Measurements from ENCODE around the gene NCBP3. TPM values are rescaled to one million over a fixed set of nuclear protein-coding genes. Genes with fewer than 3 reads are reported as not detected.
A peak's percentile ranks its signal among the peaks of the same experiment; 100 is the strongest.
"Not testable (repeated sequence)": the region's sequence is repeated elsewhere in the genome, so short reads cannot be mapped to it uniquely, and the experiment has no call there.

The NCBP3 gene
- total and polyA plus RNA-seq, 4 donors: 23.8 to 63.2 (median 44.2) TPM

DNA sequence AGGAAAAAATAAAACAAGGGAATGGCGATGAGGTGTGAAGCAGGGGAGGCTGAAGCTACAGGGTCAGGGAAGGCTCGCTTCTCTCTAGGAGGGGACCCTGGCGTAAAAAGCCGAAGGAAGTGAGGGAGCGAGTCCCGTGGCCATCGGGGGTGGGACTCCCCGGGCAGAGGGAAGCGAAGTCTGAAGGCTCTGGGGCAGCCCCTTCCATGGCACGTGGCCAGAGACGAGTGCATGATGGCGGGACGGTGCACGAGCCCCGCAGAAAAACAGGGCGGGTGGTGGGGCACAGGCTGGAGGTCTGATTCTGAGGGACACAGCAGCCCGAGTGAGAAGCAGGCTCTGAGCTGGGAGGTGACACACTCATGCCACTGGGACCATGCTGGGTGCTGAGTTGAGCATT is 21.1 kb upstream of the NCBP3 start:
- H3K4me3 ChIP-seq (ENCODE audit: low read depth, low read length): no peak overlapping the region
- no peaks in the 10 kb centered on the region for H3K27me3 ChIP-seq (ENCODE audit: control insufficient read depth, insufficient read depth, low read length)
- peaks cover 56% of the 10 kb centered on the region for H3K36me3 ChIP-seq (ENCODE audit: control insufficient read depth, insufficient read depth, low read length)
- WGBS (ENCODE audit: insufficient coverage): 73% methylated on average over 17 of the region's 17 CpGs
- peaks cover 4% of the 10 kb centered on the region for H3K4me1 ChIP-seq (ENCODE audit: control insufficient read depth, insufficient read depth, low read length)
- no peak overlapping the region for H3K27ac ChIP-seq (ENCODE audit: low read depth, low read length)
- no peaks in the 10 kb centered on the region for H3K9me3 ChIP-seq (ENCODE audit: control insufficient read depth, insufficient read depth, low read length)
- no peak for DNase-seq (ENCODE audit: low read depth in 4 of 6, low spot score in 6 of 6)

- Histone ChIP-seq H3K4me3 (ENCODE audit: low read depth, low read length) (no peak overlapping the region), H3K27ac (ENCODE audit: low read depth, low read length) (no peak overlapping the region), H3K9me3 (ENCODE audit: control insufficient read depth, insufficient read depth, low read length) (no peaks in the 10 kb centered on the region), H3K27me3 (ENCODE audit: control insufficient read depth, insufficient read depth, low read length) (no peaks in the 10 kb centered on the region), H3K4me1 (ENCODE audit: control insufficient read depth, insufficient read depth, low read length) (peaks cover 4% of the 10 kb centered on the region), H3K36me3 (ENCODE audit: control insufficient read depth, insufficient read depth, low read length) (peaks cover 58% of the 10 kb centered on the region)
- WGBS (ENCODE audit: insufficient coverage): 74% methylated on average over 21 of the region's 21 CpGs
- DNase-seq (ENCODE audit: low read depth in 4 of 6, low spot score in 6 of 6): peak in 2 of 6 donors; percentile 24 to 65
Observed at GRCh38 chr17:3866276-3866675, 20.2 kb upstream of the NCBP3 start.

DNA sequence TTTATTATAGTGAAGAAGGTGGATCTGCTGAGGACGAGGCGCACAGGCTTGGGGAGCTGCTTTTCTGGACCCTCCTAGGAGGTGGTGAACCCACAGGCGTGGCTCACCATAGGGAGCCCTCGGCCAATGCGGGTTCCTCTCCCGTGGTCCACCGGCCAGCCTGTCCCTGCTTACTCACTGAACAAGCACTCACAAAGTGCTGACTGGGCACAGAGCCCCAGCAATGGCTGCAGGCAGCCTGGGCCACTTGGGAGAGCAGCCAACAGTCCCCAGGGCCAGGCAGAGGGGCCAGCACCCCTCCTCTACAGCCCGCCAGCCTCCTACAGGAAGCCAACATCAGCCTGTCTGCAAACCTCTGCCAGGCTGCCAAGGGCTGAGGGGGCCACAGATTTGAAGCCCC is 19.1 kb upstream of the NCBP3 start:
- peaks cover 4% of the 10 kb centered on the region for H3K4me1 ChIP-seq (ENCODE audit: control insufficient read depth, insufficient read depth, low read length)

GRCh38 chr17:3864534-3864933 is 18.5 kb upstream of the NCBP3 start:
- Histone ChIP-seq H3K27ac (ENCODE audit: low read depth, low read length) (no peak overlapping the region), H3K27me3 (ENCODE audit: control insufficient read depth, insufficient read depth, low read length) (no peaks in the 10 kb centered on the region), H3K4me3 (ENCODE audit: low read depth, low read length) (no peak overlapping the region), H3K9me3 (ENCODE audit: control insufficient read depth, insufficient read depth, low read length) (no peaks in the 10 kb centered on the region), H3K4me1 (ENCODE audit: control insufficient read depth, insufficient read depth, low read length) (peaks cover 4% of the 10 kb centered on the region), H3K36me3 (ENCODE audit: control insufficient read depth, insufficient read depth, low read length) (peaks cover 59% of the 10 kb centered on the region)
- WGBS (ENCODE audit: insufficient coverage): 85% methylated on average over 10 of the region's 10 CpGs
- no peak for DNase-seq (ENCODE audit: low read depth in 4 of 6, low spot score in 6 of 6)

More for the DNA sequence above, 19.1 kb upstream of the NCBP3 start:
- peaks cover 61% of the 10 kb centered on the region for H3K36me3 ChIP-seq (ENCODE audit: control insufficient read depth, insufficient read depth, low read length)
- no peaks in the 10 kb centered on the region for H3K9me3 ChIP-seq (ENCODE audit: control insufficient read depth, insufficient read depth, low read length)
- no peak overlapping the region for H3K4me3 ChIP-seq (ENCODE audit: low read depth, low read length)
- WGBS (ENCODE audit: insufficient coverage): 51% methylated on average over 7 of the region's 8 CpGs
- H3K27ac ChIP-seq (ENCODE audit: low read depth, low read length): no peak overlapping the region
- H3K27me3 ChIP-seq (ENCODE audit: control insufficient read depth, insufficient read depth, low read length): no peaks in the 10 kb centered on the region
- DNase-seq (ENCODE audit: low read depth in 4 of 6, low spot score in 6 of 6): peak in 1 of 6 donors; percentile 56

- Histone ChIP-seq H3K4me1 (ENCODE audit: control insufficient read depth, insufficient read depth, low read length) (peaks cover 4% of the 10 kb centered on the region), H3K9me3 (ENCODE audit: control insufficient read depth, insufficient read depth, low read length) (no peaks in the 10 kb centered on the region), H3K27ac (ENCODE audit: low read depth, low read length) (no peak overlapping the region), H3K27me3 (ENCODE audit: control insufficient read depth, insufficient read depth, low read length) (no peaks in the 10 kb centered on the region), H3K4me3 (ENCODE audit: low read depth, low read length) (no peak overlapping the region), H3K36me3 (ENCODE audit: control insufficient read depth, insufficient read depth, low read length) (peaks cover 42% of the 10 kb centered on the region)
- no peak for DNase-seq (ENCODE audit: low read depth in 4 of 6, low spot score in 6 of 6)
- WGBS (ENCODE audit: insufficient coverage): 79% methylated on average over 22 of the region's 28 CpGs
Observed at GRCh38 chr17:3861761-3862681, 16.0 kb upstream of the NCBP3 start.

DNA sequence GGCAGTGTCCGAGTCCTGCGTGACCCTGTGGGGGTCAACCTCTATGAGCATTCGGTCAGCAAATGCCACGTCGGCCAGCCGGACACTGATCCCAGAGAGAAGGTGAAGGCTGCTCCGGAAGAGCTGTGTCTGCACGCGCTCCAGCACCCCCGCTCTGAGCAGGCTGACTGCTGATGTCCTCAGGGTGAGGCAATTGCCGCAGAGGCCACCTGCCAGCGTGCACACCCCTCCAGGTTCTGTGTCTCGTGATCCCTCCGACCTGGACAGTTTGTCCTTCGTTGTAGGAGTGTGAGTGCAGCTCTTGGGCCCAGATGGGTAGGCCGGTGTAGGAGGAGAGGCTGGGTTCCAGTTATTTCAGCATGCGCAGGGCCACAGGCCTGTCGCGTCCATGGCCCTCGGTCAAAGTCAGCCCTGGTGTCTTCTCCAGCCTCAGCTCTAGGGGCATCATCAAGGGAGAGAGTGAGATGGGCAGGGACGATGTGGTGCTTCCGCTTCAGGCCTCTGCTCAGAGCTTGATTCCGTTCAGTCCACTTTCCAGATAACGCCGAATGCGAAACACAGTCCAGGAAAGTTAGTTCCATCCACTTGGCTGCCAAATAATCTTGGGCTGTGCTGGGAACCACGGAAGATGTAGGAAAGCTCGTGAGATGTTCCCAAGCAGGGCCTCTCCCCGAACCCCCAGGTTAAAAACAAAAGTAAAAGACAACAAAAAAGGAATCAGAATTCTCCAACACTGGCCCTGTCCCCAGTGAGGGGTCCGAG is 15.1 kb upstream of the NCBP3 start:
- Histone ChIP-seq H3K27ac (ENCODE audit: low read depth, low read length) (no peak overlapping the region), H3K36me3 (ENCODE audit: control insufficient read depth, insufficient read depth, low read length) (peaks cover 39% of the 10 kb centered on the region), H3K4me1 (ENCODE audit: control insufficient read depth, insufficient read depth, low read length) (peaks cover 4% of the 10 kb centered on the region), H3K27me3 (ENCODE audit: control insufficient read depth, insufficient read depth, low read length) (no peaks in the 10 kb centered on the region), H3K4me3 (ENCODE audit: low read depth, low read length) (no peak overlapping the region), H3K9me3 (ENCODE audit: control insufficient read depth, insufficient read depth, low read length) (no peaks in the 10 kb centered on the region)
- WGBS (ENCODE audit: insufficient coverage): 95% methylated on average over 30 of the region's 30 CpGs
- DNase-seq (ENCODE audit: low read depth in 4 of 6, low spot score in 6 of 6): no peak

DNA sequence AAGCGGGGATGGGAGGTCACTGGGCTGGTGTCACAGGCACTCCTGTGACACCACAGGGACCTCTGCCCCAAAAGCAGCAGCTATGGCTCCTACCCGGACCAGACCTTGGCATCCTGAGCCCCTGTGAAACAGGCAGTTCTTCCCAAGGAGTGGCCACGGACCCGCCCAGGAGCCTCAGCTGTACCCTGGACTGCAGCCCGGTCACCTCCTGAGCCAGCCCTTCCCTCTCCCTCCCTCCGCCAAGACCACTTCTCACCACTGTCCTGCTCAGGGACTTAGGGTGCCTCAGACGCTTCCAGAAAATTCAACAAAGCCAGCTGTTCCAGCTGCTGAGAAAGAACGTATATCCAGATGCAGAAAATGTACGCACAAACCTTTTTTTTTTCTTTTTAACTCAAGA is 13.9 kb upstream of the NCBP3 start:
- no peak overlapping the region for H3K4me3 ChIP-seq (ENCODE audit: low read depth, low read length)
- H3K9me3 ChIP-seq (ENCODE audit: control insufficient read depth, insufficient read depth, low read length): no peaks in the 10 kb centered on the region
- no peak for DNase-seq (ENCODE audit: low read depth in 4 of 6, low spot score in 6 of 6)
- no peak overlapping the region for H3K27ac ChIP-seq (ENCODE audit: low read depth, low read length)
- no peaks in the 10 kb centered on the region for H3K27me3 ChIP-seq (ENCODE audit: control insufficient read depth, insufficient read depth, low read length)
- 72% methylated on average over 7 of the region's 9 CpGs for WGBS (ENCODE audit: insufficient coverage)
- peaks cover 28% of the 10 kb centered on the region for H3K36me3 ChIP-seq (ENCODE audit: control insufficient read depth, insufficient read depth, low read length)
- peaks cover 3% of the 10 kb centered on the region for H3K4me1 ChIP-seq (ENCODE audit: control insufficient read depth, insufficient read depth, low read length)

DNA sequence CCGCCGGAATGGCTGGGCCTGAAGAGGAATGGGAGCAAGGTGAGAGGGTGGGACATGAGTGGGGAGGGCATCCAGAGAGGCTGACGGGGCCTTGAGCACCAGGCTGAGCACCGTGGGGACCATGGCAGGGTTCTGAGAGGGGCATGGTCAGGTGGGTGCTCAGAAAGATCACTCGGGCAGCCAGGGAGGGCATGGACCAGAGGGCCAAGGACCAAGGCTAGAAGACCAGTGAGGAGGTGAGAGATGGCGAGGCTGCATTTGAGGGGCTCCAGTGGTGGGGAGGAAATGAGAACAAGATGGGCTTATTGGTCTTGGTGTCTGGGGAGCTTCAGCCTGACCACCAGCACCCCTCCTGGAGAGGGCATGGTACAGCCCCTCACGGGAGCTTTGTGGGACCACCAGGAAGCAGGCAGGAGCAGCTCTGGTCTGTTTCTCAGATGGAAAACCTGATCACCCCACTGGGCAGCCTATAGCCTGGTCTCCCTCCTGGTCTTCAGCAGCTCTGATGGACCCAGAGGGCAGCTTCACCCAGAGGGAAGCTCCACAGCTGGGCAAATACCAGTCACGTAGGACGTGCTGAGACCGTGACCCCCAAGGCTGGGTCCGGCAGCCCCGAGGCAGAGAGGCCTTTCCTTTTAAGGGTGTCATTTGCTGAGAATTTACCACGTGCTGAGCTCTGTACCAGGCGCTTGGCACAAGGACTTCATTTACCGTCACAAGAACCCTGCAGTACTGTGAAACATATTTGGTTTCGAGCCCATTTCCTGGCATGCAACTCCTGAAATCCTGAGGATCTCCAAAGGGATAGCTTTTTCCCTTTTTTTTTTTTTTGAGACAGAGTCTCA is 11.4 kb upstream of the NCBP3 start:
- peaks cover 24% of the 10 kb centered on the region for H3K36me3 ChIP-seq (ENCODE audit: control insufficient read depth, insufficient read depth, low read length)
- 86% methylated on average over 13 of the region's 16 CpGs for WGBS (ENCODE audit: insufficient coverage)
- no peaks in the 10 kb centered on the region for H3K27me3 ChIP-seq (ENCODE audit: control insufficient read depth, insufficient read depth, low read length)
- no peaks in the 10 kb centered on the region for H3K4me1 ChIP-seq (ENCODE audit: control insufficient read depth, insufficient read depth, low read length)
- no peak overlapping the region for H3K27ac ChIP-seq (ENCODE audit: low read depth, low read length)
- H3K4me3 ChIP-seq (ENCODE audit: low read depth, low read length): no peak overlapping the region
- H3K9me3 ChIP-seq (ENCODE audit: control insufficient read depth, insufficient read depth, low read length): no peaks in the 10 kb centered on the region
- DNase-seq (ENCODE audit: low read depth in 4 of 6, low spot score in 6 of 6): no peak

- not testable (repeated sequence) for DNase-seq (ENCODE audit: low read depth in 4 of 6, low spot score in 6 of 6); H3K4me1 ChIP-seq (ENCODE audit: control insufficient read depth, insufficient read depth, low read length)
- WGBS (ENCODE audit: insufficient coverage): no CpG with 5 or more reads among the region's 36 CpGs
Observed at GRCh38 chr17:3854204-3854603, 8.2 kb upstream of the NCBP3 start.

More at GRCh38 chr17:3854204-3854603, 8.2 kb upstream of the NCBP3 start:
- not testable (repeated sequence) for H3K27ac ChIP-seq (ENCODE audit: low read depth, low read length); H3K27me3 ChIP-seq (ENCODE audit: control insufficient read depth, insufficient read depth, low read length); H3K4me3 ChIP-seq (ENCODE audit: low read depth, low read length); H3K9me3 ChIP-seq (ENCODE audit: control insufficient read depth, insufficient read depth, low read length); H3K36me3 ChIP-seq (ENCODE audit: control insufficient read depth, insufficient read depth, low read length)
